Measurements from ENCODE around the gene GCLC.

Gene GCLC

DNA sequence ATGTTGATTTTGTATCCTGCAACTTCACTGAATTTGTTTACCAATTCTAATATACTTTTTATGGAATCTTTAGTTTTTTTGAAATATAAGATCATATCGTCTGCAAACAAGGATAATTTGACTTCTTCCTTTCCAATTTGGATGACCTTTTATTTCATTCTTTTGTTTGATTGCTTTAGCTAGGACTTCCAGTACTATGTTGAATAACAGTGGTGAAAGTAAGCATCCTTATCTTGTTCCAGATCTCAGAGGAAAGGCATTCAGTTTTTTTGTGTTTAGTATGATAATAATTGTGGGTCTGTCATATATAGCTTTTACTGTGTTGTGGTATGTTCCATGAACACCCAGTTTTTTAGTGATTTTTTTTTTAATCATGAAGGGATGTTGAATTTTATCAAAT is 75.7 kb downstream of the GCLC start:
- no peak overlapping the region for H3K4me3 Mint-ChIP-seq
- DNase-seq (ENCODE audit: low spot score in 2 of 2) (no peak), ATAC-seq (no peak)
- H3K27ac Mint-ChIP-seq, result no peak overlapping the region
- H3K9me3 Mint-ChIP-seq, result no peaks in the 10 kb centered on the region
- H3K36me3 Mint-ChIP-seq, result no peaks in the 10 kb centered on the region
- H3K4me1 Mint-ChIP-seq, result peaks cover 6% of the 10 kb centered on the region

DNA sequence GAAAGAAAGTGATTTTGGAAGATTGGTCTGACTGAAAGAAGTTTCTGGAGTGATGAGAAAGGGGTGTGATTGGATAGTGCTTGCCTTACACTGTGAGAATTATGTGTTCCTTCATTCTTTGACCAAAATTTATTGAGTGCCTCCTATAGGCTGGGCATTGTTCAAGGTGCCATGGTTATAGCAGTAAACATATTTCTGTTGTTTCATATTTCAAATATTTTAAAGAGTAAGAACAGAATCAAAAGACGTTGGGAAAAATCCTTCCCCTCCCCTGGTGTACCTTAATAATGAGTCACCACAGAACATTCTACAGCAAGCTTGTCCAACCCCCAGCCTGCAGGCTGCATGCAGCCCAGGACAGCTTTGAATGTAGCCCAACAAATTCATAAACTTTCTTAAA is 78.6 kb downstream of the GCLC start:
- H3K9me3 Mint-ChIP-seq, result no peaks in the 10 kb centered on the region
- H3K36me3 Mint-ChIP-seq, result no peaks in the 10 kb centered on the region
- no peak for DNase-seq (ENCODE audit: low spot score in 2 of 2)
- ATAC-seq, result no peak
- H3K27ac Mint-ChIP-seq, result no peak overlapping the region
- peaks cover 6% of the 10 kb centered on the region for H3K4me1 Mint-ChIP-seq
- no peak overlapping the region for H3K4me3 Mint-ChIP-seq

GRCh38 chr6:53465732-53466131 is 79.2 kb downstream of the GCLC start:
- no peaks in the 10 kb centered on the region for H3K36me3 Mint-ChIP-seq
- peaks cover 6% of the 10 kb centered on the region for H3K4me1 Mint-ChIP-seq
- no peaks in the 10 kb centered on the region for H3K9me3 Mint-ChIP-seq
- H3K4me3 Mint-ChIP-seq, result no peak overlapping the region
- DNase-seq (ENCODE audit: low spot score in 2 of 2) (no peak), ATAC-seq (no peak)
- no peak overlapping the region for H3K27ac Mint-ChIP-seq

- no peaks in the 10 kb centered on the region for H3K36me3 Mint-ChIP-seq
- ATAC-seq, result no peak
- no peak overlapping the region for H3K27ac Mint-ChIP-seq
- H3K4me1 Mint-ChIP-seq, result peaks cover 6% of the 10 kb centered on the region
- H3K4me3 Mint-ChIP-seq, result no peak overlapping the region
- no peaks in the 10 kb centered on the region for H3K9me3 Mint-ChIP-seq
- DNase-seq (ENCODE audit: low spot score in 2 of 2), result no peak
Measured at GRCh38 chr6:53464927-53465460, 79.9 kb downstream of the GCLC start.

- H3K4me3 Mint-ChIP-seq, result no peak overlapping the region
- H3K9me3 Mint-ChIP-seq, result no peaks in the 10 kb centered on the region
- ATAC-seq (no peak), DNase-seq (ENCODE audit: low spot score in 2 of 2) (no peak)
- no peak overlapping the region for H3K27ac Mint-ChIP-seq
- no peaks in the 10 kb centered on the region for H3K36me3 Mint-ChIP-seq
- H3K4me1 Mint-ChIP-seq, result peaks cover 6% of the 10 kb centered on the region
Measured at GRCh38 chr6:53464483-53464882, 80.4 kb downstream of the GCLC start.

- no peak for ATAC-seq
- no peak overlapping the region for H3K4me3 Mint-ChIP-seq
Measured at GRCh38 chr6:53461696-53462095, 83.2 kb downstream of the GCLC start.

DNA sequence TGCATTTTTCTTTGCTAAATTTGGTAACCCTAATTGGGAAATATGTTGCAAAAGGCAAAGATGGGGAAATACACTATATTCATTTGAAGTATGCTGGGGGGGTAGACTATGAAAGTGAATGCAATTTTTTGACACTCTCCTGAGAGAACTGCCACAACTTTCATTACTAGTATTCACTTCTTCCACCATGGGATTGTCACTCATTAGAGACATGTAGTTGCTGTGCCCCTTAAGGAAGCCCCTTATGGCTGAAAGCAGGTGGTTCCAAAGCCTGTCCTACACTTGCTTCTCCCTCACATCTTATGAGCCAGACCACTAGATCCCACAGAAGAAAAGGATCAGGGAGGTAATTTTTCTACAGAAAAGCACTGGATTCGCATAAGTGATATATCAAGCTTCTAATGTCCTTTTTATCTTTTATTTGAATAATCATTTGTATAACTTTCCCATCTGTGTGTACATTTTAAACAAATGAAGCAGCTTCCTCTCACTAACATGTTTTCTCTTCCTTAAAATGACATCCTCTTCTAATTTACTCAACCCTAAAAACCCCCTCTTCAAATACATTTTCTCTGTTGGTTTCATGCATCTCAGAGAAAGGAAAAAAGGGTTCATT is 83.8 kb downstream of the GCLC start:
- H3K36me3 Mint-ChIP-seq, result no peaks in the 10 kb centered on the region
- H3K4me1 Mint-ChIP-seq, result peaks cover 6% of the 10 kb centered on the region
- no peak for DNase-seq (ENCODE audit: low spot score in 2 of 2)
- no peak overlapping the region for H3K4me3 Mint-ChIP-seq
- H3K9me3 Mint-ChIP-seq, result no peaks in the 10 kb centered on the region
- H3K27ac Mint-ChIP-seq, result no peak overlapping the region
- peak; percentile 48 for ATAC-seq

More at GRCh38 chr6:53461696-53462095, 83.2 kb downstream of the GCLC start:
- H3K36me3 Mint-ChIP-seq, result no peaks in the 10 kb centered on the region
- no peaks in the 10 kb centered on the region for H3K9me3 Mint-ChIP-seq
- H3K27ac Mint-ChIP-seq, result no peak overlapping the region
- DNase-seq (ENCODE audit: low spot score in 2 of 2), result no peak
- H3K4me1 Mint-ChIP-seq, result peaks cover 6% of the 10 kb centered on the region

- no peak for DNase-seq (ENCODE audit: low spot score in 2 of 2)
- Mint-ChIP-seq H3K36me3 (no peaks in the 10 kb centered on the region), H3K4me1 (no peaks in the 10 kb centered on the region), H3K9me3 (peaks cover 3% of the 10 kb centered on the region), H3K4me3 (no peak overlapping the region), H3K27ac (no peak overlapping the region)
- no peak for ATAC-seq
Measured at GRCh38 chr6:53458105-53458866, 86.6 kb downstream of the GCLC start.

DNA sequence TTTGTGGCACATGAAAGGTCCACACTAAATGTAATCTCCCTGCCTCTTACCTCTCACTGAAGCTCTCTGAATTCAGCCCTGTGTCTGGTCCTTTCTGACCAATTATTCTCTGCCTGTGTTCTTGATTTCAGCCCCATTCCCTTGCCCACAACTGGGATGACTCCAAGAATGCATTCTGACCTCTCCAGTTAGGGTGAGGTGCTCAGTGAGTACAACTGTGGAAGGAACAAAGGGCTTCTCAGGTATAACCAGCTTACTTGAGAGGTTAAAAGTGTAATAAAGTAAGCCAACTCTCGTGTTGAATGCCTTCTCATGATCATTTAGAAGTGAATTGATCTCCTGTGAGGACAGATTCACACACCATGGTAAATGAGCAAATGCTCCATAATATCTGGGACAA is 88.1 kb downstream of the GCLC start:
- no peaks in the 10 kb centered on the region for H3K4me1 Mint-ChIP-seq
- ATAC-seq, result no peak
- H3K36me3 Mint-ChIP-seq, result no peaks in the 10 kb centered on the region
- no peak for DNase-seq (ENCODE audit: low spot score in 2 of 2)
- H3K27ac Mint-ChIP-seq, result no peak overlapping the region
- H3K9me3 Mint-ChIP-seq, result peaks cover 3% of the 10 kb centered on the region
- H3K4me3 Mint-ChIP-seq, result no peak overlapping the region

GRCh38 chr6:53455678-53456077 is 89.2 kb downstream of the GCLC start:
- no peak overlapping the region for H3K27ac Mint-ChIP-seq
- H3K4me1 Mint-ChIP-seq, result no peaks in the 10 kb centered on the region
- DNase-seq (ENCODE audit: low spot score in 2 of 2) (no peak), ATAC-seq (no peak)
- no peak overlapping the region for H3K4me3 Mint-ChIP-seq
- peaks cover 3% of the 10 kb centered on the region for H3K9me3 Mint-ChIP-seq
- no peaks in the 10 kb centered on the region for H3K36me3 Mint-ChIP-seq

DNA sequence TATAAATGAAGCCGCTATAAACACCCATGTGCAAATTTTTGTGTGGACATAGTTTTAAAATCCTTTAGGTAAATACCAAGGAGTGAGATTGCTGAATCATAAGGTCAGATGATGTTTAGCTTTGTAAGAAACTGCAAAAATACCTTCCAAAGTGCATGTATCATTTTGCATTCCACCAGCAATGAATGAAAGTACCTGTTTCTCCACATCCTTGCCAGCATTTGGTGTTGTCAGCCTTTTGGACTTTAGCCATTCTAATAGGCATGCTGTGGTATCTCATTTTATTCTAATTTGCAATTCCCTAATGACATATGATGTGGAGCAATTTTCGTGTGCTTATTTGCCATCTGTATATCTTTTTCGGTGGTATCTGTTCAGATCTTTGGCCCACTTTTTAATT is 93.7 kb downstream of the GCLC start:
- ATAC-seq (no peak), DNase-seq (ENCODE audit: low spot score in 2 of 2) (no peak)
- H3K9me3 Mint-ChIP-seq, result peaks cover 3% of the 10 kb centered on the region
- H3K36me3 Mint-ChIP-seq, result no peaks in the 10 kb centered on the region
- H3K4me1 Mint-ChIP-seq, result no peaks in the 10 kb centered on the region
- H3K27ac Mint-ChIP-seq, result no peak overlapping the region
- no peak overlapping the region for H3K4me3 Mint-ChIP-seq

DNA sequence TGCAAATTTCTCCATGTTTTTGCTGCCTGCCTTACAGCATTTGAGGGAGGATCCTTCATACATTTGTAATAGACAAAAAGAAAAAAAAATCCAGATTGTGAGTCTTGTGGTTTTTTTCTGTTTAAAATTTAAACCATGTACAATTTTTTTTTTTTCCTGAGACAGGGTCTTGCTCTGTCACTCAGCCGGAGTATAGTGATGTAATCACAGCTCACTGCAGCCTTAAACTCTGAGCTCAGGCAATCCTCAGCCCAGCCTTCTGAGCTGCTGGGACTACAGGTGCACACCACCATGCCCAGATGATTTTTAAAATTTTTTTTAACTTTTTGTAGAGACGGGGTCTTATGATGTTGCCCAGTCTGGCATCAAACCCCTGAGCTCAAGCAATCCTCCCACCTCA is 97.0 kb downstream of the GCLC start:
- no peaks in the 10 kb centered on the region for H3K4me1 Mint-ChIP-seq
- no peak overlapping the region for H3K4me3 Mint-ChIP-seq
- no peak for ATAC-seq
- no peaks in the 10 kb centered on the region for H3K9me3 Mint-ChIP-seq
- H3K27ac Mint-ChIP-seq, result no peak overlapping the region
- DNase-seq (ENCODE audit: low spot score in 2 of 2), result no peak
- no peaks in the 10 kb centered on the region for H3K36me3 Mint-ChIP-seq
